CD8-positive, alpha-beta memory T cell (primary cell): ENCODE results near the gene TOX3. TPM values are rescaled to one million over a fixed set of nuclear protein-coding genes. Genes with fewer than 3 reads are reported as not detected.

Source experiments
- CTCF ChIA-PET: fragments of 350-600 bp; sonication (Branson Sonifier 250); formaldehyde crosslinking; loops from one replicate; lab custom pipeline; 2021; ENCODE audit warnings: antibody characterized with exemption; lab: Charles Lee
- POLR2A ChIA-PET: fragments of 350-600 bp; sonication (Branson Sonifier 250); formaldehyde crosslinking; loops from one replicate; lab custom pipeline; 2021; ENCODE audit warnings: antibody characterized with exemption; lab: Charles Lee
- DNase-seq, 5 donors: peaks; one replicate each; pipeline versions ENCODE4 v3.0.0 to v3.0.0-alpha.2; 2020 to 2022; ENCODE audit warnings: mixed read lengths in 1 of 5
- H3K27ac ChIP-seq: one replicate; pipeline ENCODE4 v1.7.0; 2013; ENCODE audit warnings: low read depth, mild to moderate bottlenecking, low read length, moderate library complexity
- H3K27me3 ChIP-seq: 2 replicates; pipeline ENCODE4 v1.7.0; 2013; ENCODE audit warnings: low read length, mild to moderate bottlenecking; ENCODE audit not compliant: insufficient read depth, poor library complexity, severe bottlenecking
- H3K36me3 ChIP-seq: 2 replicates; pipeline ENCODE4 v1.7.0; 2013; ENCODE audit warnings: mild to moderate bottlenecking, low read length, moderate library complexity; ENCODE audit not compliant: insufficient read depth
- H3K4me1 ChIP-seq: 2 replicates; pipeline ENCODE4 v1.7.0; 2013; ENCODE audit warnings: mild to moderate bottlenecking, low read length, moderate library complexity; ENCODE audit not compliant: insufficient read depth
- H3K4me3 ChIP-seq: 2 replicates; pipeline ENCODE4 v1.7.0; 2013; ENCODE audit warnings: mild to moderate bottlenecking, low read length
- H3K9me3 ChIP-seq: 2 replicates; pipeline ENCODE4 v1.7.0; 2013; ENCODE audit warnings: mild to moderate bottlenecking, low read length
- H3K27ac Mint-ChIP-seq, 8 donors: one replicate each; pipeline ENCODE4 v1.8.0; 2020 to 2021; ENCODE audit warnings: mixed read lengths in 8 of 8, mild to moderate bottlenecking in 6 of 8, inconsistent platforms in 3 of 8, moderate library complexity in 3 of 8
- H3K27me3 Mint-ChIP-seq, 2 donors: one replicate each; pipeline ENCODE4 v1.8.0; 2020 to 2021; ENCODE audit warnings: mixed read lengths in 2 of 2, mild to moderate bottlenecking in 1 of 2, moderate library complexity in 1 of 2
- H3K36me3 Mint-ChIP-seq, 3 donors: one replicate each; pipeline ENCODE4 v1.8.0; 2020 to 2021; ENCODE audit warnings: mixed read lengths in 3 of 3, inconsistent platforms in 1 of 3, mild to moderate bottlenecking in 1 of 3
- H3K4me1 Mint-ChIP-seq, 3 donors: one replicate each; pipeline ENCODE4 v1.8.0; 2020 to 2021; ENCODE audit warnings: mixed read lengths in 3 of 3, inconsistent platforms in 1 of 3, mild to moderate bottlenecking in 1 of 3
- H3K4me3 Mint-ChIP-seq, 7 donors: one replicate each; pipeline ENCODE4 v1.8.0; 2020 to 2021; ENCODE audit warnings: mixed read lengths in 7 of 7, mild to moderate bottlenecking in 6 of 7, moderate library complexity in 4 of 7, inconsistent platforms in 2 of 7
- H3K9me3 Mint-ChIP-seq, 5 donors: one replicate each; pipeline ENCODE4 v1.8.0; 2020 to 2022; ENCODE audit warnings: mixed read lengths in 5 of 5, mild to moderate bottlenecking in 3 of 5, moderate library complexity in 2 of 5, inconsistent platforms in 1 of 5
- polyA plus RNA-seq: library from polyadenylated mRNA; unstranded; fragments of 300-500 nt; fragmentation: Illumina TruSeq; gene quantifications from one replicate; pipeline ENCODE4 v1.2.3, GENCODE V29; 2021
- total RNA-seq, 2 experiments: library from RNA; stranded (reverse); gene quantifications; one replicate each; pipeline ENCODE4 v1.2.3, GENCODE V29; 2021

TOX3 gene
- total and polyA plus RNA-seq, 3 experiments from 2014 or later: not detected

- H3K27me3 Mint-ChIP-seq: no peaks in the 10 kb centered on the region
- DNase-seq: no peak
- Histone ChIP-seq H3K9me3 (no peaks in the 10 kb centered on the region), H3K4me1 (no peaks in the 10 kb centered on the region), H3K27me3 (no peaks in the 10 kb centered on the region), H3K27ac (no peak overlapping the region), H3K36me3 (no peaks in the 10 kb centered on the region), H3K4me3 (no peak overlapping the region)
- ChIA-PET POLR2A (no interaction called here), CTCF (no interaction called here)
- no peak overlapping the region for H3K4me3 Mint-ChIP-seq
- H3K4me1 Mint-ChIP-seq: no peaks in the 10 kb centered on the region
- H3K9me3 Mint-ChIP-seq: peaks cover 0 to 5% (median 1%) of the 10 kb centered on the region in 5 donors
- no peaks in the 10 kb centered on the region for H3K36me3 Mint-ChIP-seq
- no peak overlapping the region for H3K27ac Mint-ChIP-seq
Observed at GRCh38 chr16:52489894-52490293, 57.0 kb downstream of the TOX3 start.

GRCh38 chr16:52488837-52489289 lies 58.1 kb downstream of the TOX3 start:
- no peak overlapping the region for H3K27ac Mint-ChIP-seq
- no peaks in the 10 kb centered on the region for H3K27me3 Mint-ChIP-seq
- no peak for DNase-seq
- H3K9me3 Mint-ChIP-seq: peaks cover 0 to 5% (median 1%) of the 10 kb centered on the region in 5 donors
- ChIA-PET CTCF (no interaction called here), POLR2A (no interaction called here)
- Histone ChIP-seq H3K9me3 (no peaks in the 10 kb centered on the region), H3K4me1 (no peaks in the 10 kb centered on the region), H3K36me3 (no peaks in the 10 kb centered on the region), H3K27ac (no peak overlapping the region), H3K4me3 (no peak overlapping the region), H3K27me3 (no peaks in the 10 kb centered on the region)
- H3K36me3 Mint-ChIP-seq: no peaks in the 10 kb centered on the region
- H3K4me3 Mint-ChIP-seq: no peak overlapping the region
- H3K4me1 Mint-ChIP-seq: no peaks in the 10 kb centered on the region

- H3K27ac ChIP-seq: no peak overlapping the region
- no peaks in the 10 kb centered on the region for H3K4me1 ChIP-seq
- H3K4me3 ChIP-seq: no peak overlapping the region
- peaks cover 0 to 5% (median 1%) of the 10 kb centered on the region in 5 donors for H3K9me3 Mint-ChIP-seq
- no peaks in the 10 kb centered on the region for H3K27me3 Mint-ChIP-seq
- no peaks in the 10 kb centered on the region for H3K27me3 ChIP-seq
- H3K36me3 Mint-ChIP-seq: no peaks in the 10 kb centered on the region
- no peak overlapping the region for H3K4me3 Mint-ChIP-seq
- ChIA-PET CTCF (no interaction called here), POLR2A (no interaction called here)
- DNase-seq: no peak
- H3K36me3 ChIP-seq: no peaks in the 10 kb centered on the region
- H3K27ac Mint-ChIP-seq: no peak overlapping the region
- no peaks in the 10 kb centered on the region for H3K4me1 Mint-ChIP-seq
- H3K9me3 ChIP-seq: no peaks in the 10 kb centered on the region
Observed at GRCh38 chr16:52487849-52488457, 59.0 kb downstream of the TOX3 start.

GRCh38 chr16:52480237-52480636 lies 66.7 kb downstream of the TOX3 start:
- Mint-ChIP-seq H3K9me3 (peaks cover 0 to 6% (median 0%) of the 10 kb centered on the region in 5 donors), H3K4me3 (no peak overlapping the region), H3K27ac (no peak overlapping the region), H3K27me3 (peaks cover 0 to 2% of the 10 kb centered on the region in 2 donors), H3K36me3 (no peaks in the 10 kb centered on the region), H3K4me1 (no peaks in the 10 kb centered on the region)
- no peaks in the 10 kb centered on the region for H3K9me3 ChIP-seq
- CTCF ChIA-PET: no interaction called here
- H3K4me3 ChIP-seq: no peak overlapping the region
- POLR2A ChIA-PET: no interaction called here
- H3K27me3 ChIP-seq: no peaks in the 10 kb centered on the region
- no peaks in the 10 kb centered on the region for H3K4me1 ChIP-seq
- H3K27ac ChIP-seq: no peak overlapping the region
- H3K36me3 ChIP-seq: no peaks in the 10 kb centered on the region
- no peak for DNase-seq

- ChIA-PET POLR2A (no interaction called here), CTCF (no interaction called here)
- Mint-ChIP-seq H3K36me3 (no peaks in the 10 kb centered on the region), H3K4me3 (no peak overlapping the region), H3K4me1 (no peaks in the 10 kb centered on the region), H3K27me3 (peaks cover 0 to 2% of the 10 kb centered on the region in 2 donors), H3K27ac (no peak overlapping the region), H3K9me3 (peaks cover 2 to 10% (median 6%) of the 10 kb centered on the region in 5 donors)
- Histone ChIP-seq H3K9me3 (no peaks in the 10 kb centered on the region), H3K27me3 (no peaks in the 10 kb centered on the region), H3K4me3 (no peak overlapping the region), H3K27ac (no peak overlapping the region), H3K4me1 (no peaks in the 10 kb centered on the region), H3K36me3 (no peaks in the 10 kb centered on the region)
- no peak for DNase-seq
Observed at GRCh38 chr16:52476111-52476510, 70.8 kb downstream of the TOX3 start.

GRCh38 chr16:52474679-52475078 lies 72.3 kb downstream of the TOX3 start:
- H3K36me3 ChIP-seq: no peaks in the 10 kb centered on the region
- no peaks in the 10 kb centered on the region for H3K36me3 Mint-ChIP-seq
- H3K27ac Mint-ChIP-seq: no peak overlapping the region

GRCh38 chr16:52473096-52473495 lies 73.8 kb downstream of the TOX3 start:
- Mint-ChIP-seq H3K27ac (no peak overlapping the region), H3K36me3 (no peaks in the 10 kb centered on the region), H3K4me1 (no peaks in the 10 kb centered on the region), H3K4me3 (no peak overlapping the region), H3K9me3 (peaks cover 2 to 8% (median 6%) of the 10 kb centered on the region in 5 donors), H3K27me3 (no peaks in the 10 kb centered on the region)
- Histone ChIP-seq H3K4me3 (no peak overlapping the region), H3K27me3 (no peaks in the 10 kb centered on the region), H3K36me3 (no peaks in the 10 kb centered on the region), H3K9me3 (no peaks in the 10 kb centered on the region), H3K4me1 (no peaks in the 10 kb centered on the region), H3K27ac (no peak overlapping the region)
- POLR2A ChIA-PET: no interaction called here
- DNase-seq: no peak
- CTCF ChIA-PET: no interaction called here

More at GRCh38 chr16:52474679-52475078, 72.3 kb downstream of the TOX3 start:
- Mint-ChIP-seq H3K27me3 (no peaks in the 10 kb centered on the region), H3K4me1 (no peaks in the 10 kb centered on the region), H3K4me3 (no peak overlapping the region), H3K9me3 (peaks cover 2 to 8% (median 6%) of the 10 kb centered on the region in 5 donors)
- Histone ChIP-seq H3K4me1 (no peaks in the 10 kb centered on the region), H3K9me3 (no peaks in the 10 kb centered on the region), H3K27me3 (no peaks in the 10 kb centered on the region), H3K27ac (no peak overlapping the region), H3K4me3 (no peak overlapping the region)
- POLR2A ChIA-PET: no interaction called here
- CTCF ChIA-PET: no interaction called here
- DNase-seq: no peak

GRCh38 chr16:52471650-52472370 lies 75.1 kb downstream of the TOX3 start:
- DNase-seq: no peak
- no peaks in the 10 kb centered on the region for H3K27me3 ChIP-seq
- H3K4me1 Mint-ChIP-seq: no peaks in the 10 kb centered on the region
- no peaks in the 10 kb centered on the region for H3K4me1 ChIP-seq
- ChIA-PET POLR2A (no interaction called here), CTCF (no interaction called here)
- H3K27ac ChIP-seq: no peak overlapping the region
- no peak overlapping the region for H3K27ac Mint-ChIP-seq
- no peak overlapping the region for H3K4me3 ChIP-seq
- no peaks in the 10 kb centered on the region for H3K36me3 Mint-ChIP-seq
- H3K36me3 ChIP-seq: no peaks in the 10 kb centered on the region
- no peaks in the 10 kb centered on the region for H3K27me3 Mint-ChIP-seq
- peaks cover 2 to 8% (median 5%) of the 10 kb centered on the region in 5 donors for H3K9me3 Mint-ChIP-seq
- no peaks in the 10 kb centered on the region for H3K9me3 ChIP-seq
- no peak overlapping the region for H3K4me3 Mint-ChIP-seq
